Fibroblast of lung (primary cell): ENCODE results near the gene ZBTB7C. TPM values are rescaled to one million over a fixed set of nuclear protein-coding genes. Genes with fewer than 3 reads are reported as not detected.

Source experiments
- DNase-seq, 2 donors: peaks; one replicate each; pipeline versions ENCODE4 v3.0.0 to v3.0.0-alpha.2; 2010; ENCODE audit warnings: low read depth in 2 of 2
- H2AFZ ChIP-seq: 2 replicates; pipeline ENCODE4 v1.5.1; 2012; ENCODE audit warnings: low read length, control low read depth, inconsistent platforms
- H3K27ac ChIP-seq: 2 replicates; pipeline ENCODE4 v1.5.1; 2011; ENCODE audit warnings: low read length, control low read depth; ENCODE audit not compliant: insufficient read depth
- H3K27me3 ChIP-seq: 2 replicates; pipeline ENCODE4 v1.5.1; 2011; ENCODE audit warnings: mild to moderate bottlenecking, low read length; ENCODE audit not compliant: control insufficient read depth, insufficient read depth
- H3K36me3 ChIP-seq: 2 replicates; pipeline ENCODE4 v1.5.1; 2011; ENCODE audit warnings: low read length; ENCODE audit not compliant: control insufficient read depth, insufficient read depth
- H3K4me1 ChIP-seq: 2 replicates; pipeline ENCODE4 v1.5.1; 2011; ENCODE audit warnings: low read length; ENCODE audit not compliant: control insufficient read depth, insufficient read depth; ENCODE audit errors: extremely low read depth
- H3K4me2 ChIP-seq: 2 replicates; pipeline ENCODE4 v1.5.1; 2011; ENCODE audit warnings: low read length, control low read depth; ENCODE audit not compliant: insufficient read depth; ENCODE audit errors: extremely low read depth
- H3K4me3 ChIP-seq, 4 experiments: fragments of 200-600 bp in 1 of 4; sonication (generic) in 1 of 4; replicated peaks in 1 of 4; 2 replicates each; pipeline ENCODE4 v1.5.1; 2011 to 2016; ENCODE audit warnings: low read length in 4 of 4, low read depth in 3 of 4, mild to moderate bottlenecking in 3 of 4, control low read depth in 2 of 4, inconsistent platforms in 1 of 4, mixed read lengths in 1 of 4; ENCODE audit not compliant: insufficient read depth in 1 of 4; ENCODE audit errors: control extremely low read depth in 1 of 4
- H3K79me2 ChIP-seq: 2 replicates; pipeline ENCODE4 v1.5.1; 2012; ENCODE audit warnings: mild to moderate bottlenecking, low read length, inconsistent platforms; ENCODE audit not compliant: control insufficient read depth, insufficient read depth
- H3K9ac ChIP-seq: 2 replicates; pipeline ENCODE4 v1.5.1; 2011; ENCODE audit warnings: mild to moderate bottlenecking, low read length, control low read depth; ENCODE audit not compliant: insufficient read depth
- H3K9me3 ChIP-seq: 2 replicates; pipeline ENCODE4 v1.5.1; 2012; ENCODE audit warnings: low read depth, low read length; ENCODE audit not compliant: control insufficient read depth, insufficient read depth
- H4K20me1 ChIP-seq: 2 replicates; pipeline ENCODE4 v1.5.1; 2011; ENCODE audit warnings: low read length; ENCODE audit not compliant: control insufficient read depth, insufficient read depth; ENCODE audit errors: extremely low read depth
- EZH2 ChIP-seq: IDR thresholded peaks from 2 replicates; pipeline ENCODE4 v1.5.1; 2012; ENCODE audit warnings: low read length, control low read depth, mild to moderate bottlenecking; ENCODE audit errors: missing control alignments
- polyA plus RNA-seq, 2 donors: library from polyadenylated mRNA; depleted of rRNA in 1 of 2; stranded (reverse) in 1 of 2; unstranded in 1 of 2; fragments of >200 nt; gene quantifications; 2 replicates each; pipeline ENCODE4 v1.2.1, GENCODE V29; 2011 to 2012; ENCODE audit warnings: missing spikeins in 1 of 2
- total RNA-seq: library from RNA; depleted of rRNA; stranded (reverse); fragments of >200 nt; gene quantifications from 2 replicates; pipeline ENCODE4 v1.2.1, GENCODE V29; 2014
- TF ChIP-seq, protein P1 (sequence below), 2 donors: IDR thresholded peaks in 1 of 2; conservative IDR thresholded peaks in 1 of 2; 1 replicate in 1 of 2; 2 replicates in 1 of 2; pipeline ENCODE4 v1.5.1; 2011 to 2012; ENCODE audit warnings: low read length in 2 of 2, control low read depth in 1 of 2, inconsistent platforms in 1 of 2, low read depth in 1 of 2, mild to moderate bottlenecking in 1 of 2

The ZBTB7C gene
- total and polyA plus RNA-seq, 2 donors (not counting 1 experiment from before 2014, with no cell fraction given): 0.19 to 0.33 TPM

DNA sequence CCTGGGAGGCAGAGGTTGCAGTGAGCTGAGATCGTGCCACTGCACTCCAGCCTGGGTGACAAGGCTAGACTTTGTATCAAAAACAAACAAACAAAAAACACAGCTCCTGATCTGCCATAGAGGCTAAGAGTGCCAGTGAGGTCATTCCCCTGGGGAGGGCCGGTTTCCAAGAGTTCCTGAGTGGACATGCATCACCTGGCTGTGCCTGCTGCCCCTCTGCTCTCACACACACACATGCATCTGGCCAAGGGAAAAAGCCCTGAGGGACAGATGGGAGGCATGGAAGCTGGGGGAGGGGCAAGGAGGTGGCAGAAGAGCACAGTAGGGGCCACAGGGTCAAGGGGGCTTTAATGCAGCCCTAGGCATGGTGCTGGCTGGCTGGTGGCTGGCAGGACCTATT is 60.4 kb downstream of the ZBTB7C start:
- no peak overlapping the region for H3K4me2 ChIP-seq
- H3K4me3 ChIP-seq: no peak overlapping the region
- DNase-seq: no peak
- no peaks in the 10 kb centered on the region for H3K79me2 ChIP-seq
- H3K27ac ChIP-seq: no peak overlapping the region
- H3K4me1 ChIP-seq: no peaks in the 10 kb centered on the region
- H3K36me3 ChIP-seq: no peaks in the 10 kb centered on the region
- no peak overlapping the region for H2AFZ ChIP-seq
- no peaks in the 10 kb centered on the region for H3K9me3 ChIP-seq
- TF ChIP-seq, protein P1, sequence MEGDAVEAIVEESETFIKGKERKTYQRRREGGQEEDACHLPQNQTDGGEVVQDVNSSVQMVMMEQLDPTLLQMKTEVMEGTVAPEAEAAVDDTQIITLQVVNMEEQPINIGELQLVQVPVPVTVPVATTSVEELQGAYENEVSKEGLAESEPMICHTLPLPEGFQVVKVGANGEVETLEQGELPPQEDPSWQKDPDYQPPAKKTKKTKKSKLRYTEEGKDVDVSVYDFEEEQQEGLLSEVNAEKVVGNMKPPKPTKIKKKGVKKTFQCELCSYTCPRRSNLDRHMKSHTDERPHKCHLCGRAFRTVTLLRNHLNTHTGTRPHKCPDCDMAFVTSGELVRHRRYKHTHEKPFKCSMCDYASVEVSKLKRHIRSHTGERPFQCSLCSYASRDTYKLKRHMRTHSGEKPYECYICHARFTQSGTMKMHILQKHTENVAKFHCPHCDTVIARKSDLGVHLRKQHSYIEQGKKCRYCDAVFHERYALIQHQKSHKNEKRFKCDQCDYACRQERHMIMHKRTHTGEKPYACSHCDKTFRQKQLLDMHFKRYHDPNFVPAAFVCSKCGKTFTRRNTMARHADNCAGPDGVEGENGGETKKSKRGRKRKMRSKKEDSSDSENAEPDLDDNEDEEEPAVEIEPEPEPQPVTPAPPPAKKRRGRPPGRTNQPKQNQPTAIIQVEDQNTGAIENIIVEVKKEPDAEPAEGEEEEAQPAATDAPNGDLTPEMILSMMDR (conservative IDR thresholded peaks at IDR 0.05 in 1 of 2, IDR thresholded peaks at IDR 0.05 in 1 of 2; ENCODE audit: low read depth in 1 of 2, low read length in 2 of 2): no peak
- TF ChIP-seq EZH2: no peak
- no peaks in the 10 kb centered on the region for H4K20me1 ChIP-seq
- no peak overlapping the region for H3K9ac ChIP-seq
- no peaks in the 10 kb centered on the region for H3K27me3 ChIP-seq

DNA sequence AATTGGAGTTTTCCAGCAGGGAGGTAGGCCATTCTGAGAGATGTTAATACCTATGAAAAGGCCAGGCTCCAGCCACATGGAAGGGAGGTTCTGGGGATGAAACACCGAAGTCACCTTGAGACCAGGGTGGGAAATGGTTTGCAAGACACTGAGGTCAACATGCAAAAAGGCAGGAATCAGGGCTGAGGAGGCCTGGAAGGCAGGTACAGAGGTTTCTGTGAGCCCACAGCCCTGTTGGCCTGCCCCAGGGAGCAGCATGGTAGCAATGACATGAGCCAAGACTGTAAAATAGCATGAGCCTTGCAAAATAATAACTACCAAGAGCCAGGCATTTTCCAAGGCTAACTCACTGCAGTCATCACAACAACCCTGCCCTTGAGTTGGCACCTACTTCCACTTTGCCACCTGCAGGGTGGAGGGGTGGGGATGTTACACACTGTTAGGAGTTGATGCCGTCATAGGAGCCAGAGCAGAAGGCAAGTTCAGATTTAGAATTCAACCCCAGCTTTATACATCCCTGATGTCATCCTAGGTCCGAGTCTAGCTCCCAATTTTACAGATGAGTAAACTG is 61.3 kb downstream of the ZBTB7C start:
- Histone ChIP-seq H3K36me3 (no peaks in the 10 kb centered on the region), H3K9me3 (no peaks in the 10 kb centered on the region), H3K9ac (no peak overlapping the region), H3K27ac (no peak overlapping the region), H3K4me1 (no peaks in the 10 kb centered on the region), H2AFZ (no peak overlapping the region), H3K27me3 (no peaks in the 10 kb centered on the region), H4K20me1 (no peaks in the 10 kb centered on the region), H3K4me2 (no peak overlapping the region), H3K4me3 (no peak overlapping the region), H3K79me2 (no peaks in the 10 kb centered on the region)
- DNase-seq: no peak
- TF ChIP-seq EZH2: no peak
- TF ChIP-seq, protein P1 (conservative IDR thresholded peaks at IDR 0.05 in 1 of 2, IDR thresholded peaks at IDR 0.05 in 1 of 2; ENCODE audit: low read depth in 1 of 2, low read length in 2 of 2): no peak

DNA sequence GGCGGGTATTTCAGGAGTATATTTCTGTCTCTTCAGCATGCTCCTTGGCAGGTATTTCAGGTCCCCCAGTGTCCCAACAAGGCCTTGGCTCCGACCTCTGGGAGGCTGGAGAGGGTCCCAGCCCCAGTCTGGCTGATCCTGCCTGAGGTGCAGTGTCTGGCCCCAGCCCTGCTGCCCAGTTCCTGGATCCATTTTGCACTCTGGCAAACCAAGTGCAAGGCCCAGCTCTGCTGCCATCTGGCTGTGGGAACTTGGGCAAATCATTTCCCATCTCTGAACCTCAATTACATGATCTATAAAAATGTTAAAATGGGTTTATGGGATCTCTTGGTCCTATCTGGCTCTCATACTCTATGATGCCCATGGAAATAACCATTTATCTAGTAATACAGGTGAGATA is 63.6 kb downstream of the ZBTB7C start:
- TF ChIP-seq EZH2: no peak
- TF ChIP-seq, protein P1 (conservative IDR thresholded peaks at IDR 0.05 in 1 of 2, IDR thresholded peaks at IDR 0.05 in 1 of 2; ENCODE audit: low read depth in 1 of 2, low read length in 2 of 2): peak; percentile 23 to 51
- Histone ChIP-seq H2AFZ (no peak overlapping the region), H3K79me2 (no peaks in the 10 kb centered on the region), H3K4me2 (no peak overlapping the region), H3K9me3 (no peaks in the 10 kb centered on the region), H3K9ac (no peak overlapping the region), H4K20me1 (no peaks in the 10 kb centered on the region), H3K27me3 (no peaks in the 10 kb centered on the region), H3K27ac (no peak overlapping the region), H3K4me3 (no peak overlapping the region), H3K36me3 (no peaks in the 10 kb centered on the region), H3K4me1 (no peaks in the 10 kb centered on the region)
- peak in 1 of 2 donors; percentile 24 for DNase-seq
